NCI-H2196 treated with DMSO at 0.1 percent for 48 hours (cell line): ENCODE measurements around the gene COPS2.
"Not testable (repeated sequence)": the region's sequence is repeated elsewhere in the genome, so short reads cannot be mapped to it uniquely, and the experiment has no call there.

Experiments used
- DNase-seq: peaks from one replicate; lab custom pipeline; 2025; ENCODE audit not compliant: unreplicated experiment; lab: John Stamatoyannopoulos, UW

Gene COPS2

GRCh38 chr15:49155110-49155833, at the start of gene COPS2:
Gene COPS2 (minus strand): TSS chr15:49155599. CDS start chr15:49155578, 21 bp downstream.
- peak; percentile 82 for DNase-seq

- no peak for DNase-seq
These were observed 44.9 kb upstream of the COPS2 start for GRCh38 chr15:49200347-49200746.

GRCh38 chr15:49199666-49200065, 44.3 kb upstream of the COPS2 start:
- DNase-seq, result no peak

- no peak for DNase-seq
These were observed 41.5 kb upstream of the COPS2 start for GRCh38 chr15:49196856-49197255.

GRCh38 chr15:49191892-49192291, 36.5 kb upstream of the COPS2 start:
- DNase-seq, result no peak

GRCh38 chr15:49190586-49190985, 35.2 kb upstream of the COPS2 start:
- no peak for DNase-seq

GRCh38 chr15:49189631-49190030, 34.2 kb upstream of the COPS2 start:
- no peak for DNase-seq

GRCh38 chr15:49188933-49189332, 33.5 kb upstream of the COPS2 start:
- DNase-seq, result no peak

- no peak for DNase-seq
These were observed 32.3 kb upstream of the COPS2 start for GRCh38 chr15:49187549-49188245.

GRCh38 chr15:49185473-49185872, 30.1 kb upstream of the COPS2 start:
- no peak for DNase-seq

- DNase-seq, result not testable (repeated sequence)
These were observed 28.3 kb upstream of the COPS2 start for GRCh38 chr15:49183741-49184140.

GRCh38 chr15:49182128-49182527, 26.7 kb upstream of the COPS2 start:
- no peak for DNase-seq

- DNase-seq, result no peak
These were observed 24.2 kb upstream of the COPS2 start for GRCh38 chr15:49179433-49180190.

- no peak for DNase-seq
These were observed 23.1 kb upstream of the COPS2 start for GRCh38 chr15:49178497-49178896.

- DNase-seq, result not testable (repeated sequence)
These were observed 20.4 kb upstream of the COPS2 start for GRCh38 chr15:49175582-49176397.

GRCh38 chr15:49174902-49175301, 19.5 kb upstream of the COPS2 start:
- DNase-seq, result no peak

GRCh38 chr15:49171790-49172189, 16.4 kb upstream of the COPS2 start:
- DNase-seq, result no peak

- DNase-seq, result peak; percentile 79
These were observed 14.6 kb upstream of the COPS2 start, which contains the start of gene GALK2 for GRCh38 chr15:49169880-49170597. Gene GALK2 (plus strand): TSS chr15:49170247. CDS start chr15:49170323, 76 bp downstream.

- DNase-seq, result no peak
These were observed 12.6 kb upstream of the COPS2 start for GRCh38 chr15:49168016-49168415.

- no peak for DNase-seq
These were observed 9.5 kb upstream of the COPS2 start for GRCh38 chr15:49164865-49165264.
